OCI-LY7 (cell line): ENCODE data around the gene TPR. TPM values are rescaled to one million over a fixed set of nuclear protein-coding genes. Genes with fewer than 3 reads are reported as not detected.

ENCODE experiments used
- BruUV-seq: library from RNA; stranded (reverse); fragments of 400-500 nt; replicated peaks from 2 replicates; lab custom pipeline; 2021; lab: Mats Ljungman, UMichigan
- CTCF ChIA-PET: fragments of 300-600 bp; sonication (Branson Sonifier 250); formaldehyde crosslinking; loops from one replicate; lab custom pipeline; 2022; ENCODE audit warnings: antibody characterized with exemption; ENCODE audit not compliant: unreplicated experiment; lab: Charles Lee
- POLR2A ChIA-PET: fragments of 300-600 bp; sonication (Branson Sonifier 250); formaldehyde crosslinking; loops from one replicate; lab custom pipeline; 2022; ENCODE audit warnings: antibody characterized with exemption; lab: Charles Lee
- DNase-seq: peaks from one replicate; pipeline ENCODE4 v3.0.0-alpha.2; 2015; ENCODE audit warnings: low spot score
- H2AFZ ChIP-seq: fragments of 200-600 bp; sonication (generic), shearing (Covaris generic); 2 replicates; pipeline ENCODE4 v1.6.1; 2014; ENCODE audit warnings: mild to moderate bottlenecking, antibody characterized with exemption, low read length, moderate library complexity
- H3K27ac ChIP-seq: fragments of 200-600 bp; sonication (generic); 2 replicates; pipeline ENCODE4 v1.5.1; 2014; ENCODE audit warnings: mixed run types, low read depth, mild to moderate bottlenecking, moderate library complexity, low read length, inconsistent platforms; ENCODE audit not compliant: poor library complexity, severe bottlenecking
- H3K36me3 ChIP-seq: fragments of 200-600 bp; sonication (generic); 2 replicates; pipeline ENCODE4 v1.6.1; 2014; ENCODE audit warnings: mild to moderate bottlenecking, antibody characterized with exemption, low read length, moderate library complexity, mixed read lengths; ENCODE audit not compliant: insufficient read depth
- H3K4me1 ChIP-seq: fragments of 200-600 bp; sonication (generic); 2 replicates; pipeline ENCODE4 v1.5.1; 2014; ENCODE audit warnings: mild to moderate bottlenecking, low read length; ENCODE audit not compliant: insufficient read depth, poor library complexity, severe bottlenecking
- H3K4me2 ChIP-seq: fragments of 200-600 bp; sonication (generic); 2 replicates; pipeline ENCODE4 v1.6.1; 2014; ENCODE audit warnings: mild to moderate bottlenecking, low read length
- H3K4me3 ChIP-seq: fragments of 200-600 bp; sonication (generic); 2 replicates; pipeline ENCODE4 v1.5.1; 2014; ENCODE audit warnings: mild to moderate bottlenecking, low read depth, low read length; ENCODE audit not compliant: poor library complexity, severe bottlenecking
- H3K79me2 ChIP-seq: fragments of 200-600 bp; sonication (generic); 2 replicates; pipeline ENCODE4 v1.6.1; 2016; ENCODE audit warnings: low read depth, mild to moderate bottlenecking, low read length, moderate library complexity, mixed read lengths; ENCODE audit not compliant: insufficient read depth
- H3K9me2 ChIP-seq: fragments of 200-600 bp; sonication (generic); 2 replicates; pipeline ENCODE4 v1.6.1; 2016; ENCODE audit warnings: mild to moderate bottlenecking, low read length, mixed read lengths; ENCODE audit not compliant: insufficient read depth
- H3K9me3 ChIP-seq: fragments of 200-600 bp; sonication (generic); 2 replicates; pipeline ENCODE4 v1.6.1; 2014; ENCODE audit warnings: mild to moderate bottlenecking, mixed run types, low read length, mixed read lengths
- H4K20me1 ChIP-seq: fragments of 200-600 bp; sonication (generic); 2 replicates; pipeline ENCODE4 v1.6.1; 2014; ENCODE audit warnings: mild to moderate bottlenecking, antibody characterized with exemption, low read length, moderate library complexity, mixed read lengths; ENCODE audit not compliant: insufficient read depth
- CTCF ChIP-seq: fragments of 200-600 bp; sonication (generic); conservative IDR thresholded peaks from 2 replicates; pipeline ENCODE4 v1.5.1; 2014; ENCODE audit warnings: mild to moderate bottlenecking, antibody characterized with exemption, low read length, moderate library complexity, mixed read lengths
- EZH2phosphoT487 ChIP-seq: fragments of 200-600 bp; sonication (generic); IDR thresholded peaks from 2 replicates; pipeline ENCODE4 v1.6.1; 2018; ENCODE audit warnings: low read depth, borderline replicate concordance, mild to moderate bottlenecking, mixed run types, antibody characterized with exemption, low read length, moderate library complexity, mixed read lengths
- intact Hi-C: fragments of 100-400 bp; cut with micrococcal nuclease; formaldehyde crosslinking; loops from one replicate; pipeline ENCODE4 v1.10.0; 2022; ENCODE audit not compliant: unreplicated experiment
- total RNA-seq, 2 experiments: library from RNA; depleted of rRNA in 1 of 2; stranded (reverse); fragments of >200 nt in 1 of 2; shearing (Covaris generic) in 1 of 2; gene quantifications; 2 replicates each; pipeline ENCODE4 v1.2.3, GENCODE V29; 2014 to 2022

Gene TPR
- total RNA-seq, 2 experiments from 2014 or later, result 92.1 to 136 TPM

- H2AFZ ChIP-seq, result no peak overlapping the region
- H3K79me2 ChIP-seq, result no peaks in the 10 kb centered on the region
- H4K20me1 ChIP-seq, result no peaks in the 10 kb centered on the region
- DNase-seq, result no peak
- no peak overlapping the region for H3K4me2 ChIP-seq
- CTCF ChIA-PET, result interaction anchor here (0.6 kb wide), 1 partner anchor 61 kb away, joined by 3 read pairs; no protein-coding TSS in a partner anchor
- no peaks in the 10 kb centered on the region for H3K4me1 ChIP-seq
- no peaks in the 10 kb centered on the region for H3K9me3 ChIP-seq
- TF ChIP-seq CTCF (no peak), EZH2phosphoT487 (no peak)
- intact Hi-C loops, result no loop called here
- H3K36me3 ChIP-seq, result peaks cover 14% of the 10 kb centered on the region; the same call in 1 of the 2 replicates
- 0 out of 2 replicates have a peak, but pooled peaks cover 3% of the 10 kb centered on the region for H3K9me2 ChIP-seq
- POLR2A ChIA-PET, result no interaction called here
- H3K27ac ChIP-seq, result no peak overlapping the region
- H3K4me3 ChIP-seq, result no peak overlapping the region
- no TSS peak for BruUV-seq
These were observed 68.5 kb downstream of the TPR start for GRCh38 chr1:186306533-186306932.

GRCh38 chr1:186304982-186305949 is 69.8 kb downstream of the TPR start:
- Histone ChIP-seq H3K79me2 (no peaks in the 10 kb centered on the region), H3K27ac (no peak overlapping the region), H2AFZ (no peak overlapping the region), H3K4me2 (no peak overlapping the region), H3K36me3 (peaks cover 4% of the 10 kb centered on the region; the same call in 1 of the 2 replicates), H4K20me1 (no peaks in the 10 kb centered on the region), H3K9me3 (no peaks in the 10 kb centered on the region), H3K4me3 (no peak overlapping the region), H3K4me1 (no peaks in the 10 kb centered on the region), H3K9me2 (no peaks in the 10 kb centered on the region)
- POLR2A ChIA-PET, result interaction anchor here (0.5 kb wide), 1 partner anchor 79 kb away, joined by 3 read pairs; no protein-coding TSS in a partner anchor
- CTCF ChIA-PET, result no interaction called here
- peak; percentile 52 for DNase-seq
- TF ChIP-seq EZH2phosphoT487 (no peak), CTCF (peak; percentile 85)
- no TSS peak for BruUV-seq
- intact Hi-C loops, result no loop called here

GRCh38 chr1:186303911-186304310 is 71.1 kb downstream of the TPR start:
- intact Hi-C loops, result no loop called here
- Histone ChIP-seq H3K4me2 (no peak overlapping the region), H3K4me3 (no peak overlapping the region), H2AFZ (no peak overlapping the region), H3K9me3 (no peaks in the 10 kb centered on the region), H3K27ac (no peak overlapping the region), H3K4me1 (no peaks in the 10 kb centered on the region), H3K36me3 (peaks cover 2% of the 10 kb centered on the region; the same call in 1 of the 2 replicates), H3K9me2 (no peaks in the 10 kb centered on the region), H3K79me2 (no peaks in the 10 kb centered on the region), H4K20me1 (no peaks in the 10 kb centered on the region)
- no peak for DNase-seq
- CTCF ChIA-PET, result no interaction called here
- BruUV-seq, result no TSS peak
- POLR2A ChIA-PET, result no interaction called here
- TF ChIP-seq CTCF, result no peak
- TF ChIP-seq EZH2phosphoT487, result no peak
